ENCODE data around the gene ATP1A3.
"Not testable (repeated sequence)": the region's sequence is repeated elsewhere in the genome, so short reads cannot be mapped to it uniquely, and the experiment has no call there.

ATP1A3 gene

DNA sequence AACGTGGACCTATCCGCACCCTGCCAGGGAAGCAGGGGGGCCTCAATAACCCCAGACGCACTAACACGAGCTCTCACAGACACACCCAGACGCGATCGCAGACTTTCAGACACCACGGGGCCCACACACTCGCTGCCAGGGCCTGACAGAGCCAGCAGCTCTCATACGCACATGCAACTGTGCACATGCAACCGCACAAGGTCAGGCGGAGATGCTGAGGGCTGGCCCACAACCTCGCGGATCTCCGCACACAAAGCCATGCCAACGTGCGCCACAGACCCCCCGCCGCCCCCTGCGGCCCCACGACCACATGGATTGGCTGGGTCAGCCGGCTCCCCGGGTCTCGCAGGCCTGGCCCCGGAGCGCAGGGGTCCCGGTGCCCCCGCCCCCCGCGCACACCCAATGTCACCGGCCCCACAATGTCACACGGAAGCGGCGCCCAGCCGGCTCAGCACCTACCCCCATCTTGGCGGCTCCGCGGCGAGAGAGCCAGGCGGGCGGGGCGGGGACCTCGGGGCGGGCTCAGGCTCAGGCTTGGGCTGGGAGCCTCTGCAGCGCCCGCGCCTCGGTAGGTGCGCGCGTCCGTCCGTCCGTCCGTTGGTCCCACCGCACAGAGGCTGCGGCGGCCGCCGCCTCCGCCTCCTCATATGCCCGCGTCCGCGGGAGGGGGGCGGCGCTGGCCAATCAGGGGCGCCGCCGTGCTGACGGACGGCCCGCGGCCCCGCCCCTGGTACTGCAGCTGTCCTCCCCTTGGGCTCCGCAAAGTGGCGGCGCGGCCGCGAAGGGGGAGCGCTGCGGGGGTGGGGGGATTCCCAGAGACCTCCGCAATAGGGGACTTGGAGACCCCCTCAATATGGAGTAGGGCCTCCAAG is at the start of gene ATP1A3:
Gene ATP1A3 (minus strand): TSS at position 619 of the 872 bp plus-strand sequence. CDS start 154 bp downstream, at position 465.
- peak in 1 of 2 donors; percentile 32 for DNase-seq (ENCODE audit: low read depth in 2 of 2)

GRCh38 chr19:42042455-42043170 is 48.6 kb upstream of the ATP1A3 start:
- no peak for DNase-seq (ENCODE audit: low read depth in 2 of 2)

- not testable (repeated sequence) for DNase-seq (ENCODE audit: low read depth in 2 of 2)
These were observed 46.5 kb upstream of the ATP1A3 start for GRCh38 chr19:42040491-42040890.

GRCh38 chr19:42040031-42040430 is 46.0 kb upstream of the ATP1A3 start:
- DNase-seq (ENCODE audit: low read depth in 2 of 2), result no peak

DNA sequence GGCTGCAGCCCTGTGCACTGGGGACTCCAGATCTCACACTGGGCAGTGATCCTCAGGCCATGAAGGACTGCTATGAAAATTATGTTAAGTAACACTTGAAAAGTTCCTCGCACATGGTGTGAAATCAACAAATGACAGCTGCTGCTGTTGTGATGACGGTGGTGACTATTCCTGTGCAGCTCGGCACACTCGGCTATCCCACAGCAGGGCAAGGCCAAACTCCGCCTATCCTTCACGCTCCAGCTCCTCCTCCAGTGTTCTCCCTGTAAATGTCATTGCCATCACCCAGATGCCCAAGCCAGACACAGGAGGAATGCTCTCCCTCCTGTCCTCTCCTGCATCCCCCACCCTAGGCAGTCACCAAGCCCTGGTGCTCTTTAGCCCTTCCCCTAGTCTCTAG is 44.6 kb upstream of the ATP1A3 start:
- no peak for DNase-seq (ENCODE audit: low read depth in 2 of 2)

DNA sequence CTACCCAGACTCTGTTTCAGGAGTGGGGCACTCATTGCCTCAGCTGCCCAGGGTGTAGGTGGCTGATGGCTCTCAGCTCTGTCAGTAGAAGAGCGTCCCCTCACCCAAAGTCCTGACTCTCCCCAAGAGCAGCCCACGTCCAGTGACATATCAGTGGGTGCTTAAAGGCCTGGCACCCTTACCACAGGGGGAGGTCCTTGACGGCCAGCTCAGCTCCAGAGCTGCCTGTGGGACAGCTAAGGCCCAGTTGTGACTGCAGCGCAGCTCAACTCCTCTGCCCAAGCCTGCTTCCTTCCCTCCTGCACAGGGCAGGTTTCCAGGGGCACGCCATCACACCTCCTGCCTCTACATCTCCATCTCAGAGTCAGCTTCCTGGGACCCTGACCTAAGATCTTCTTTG is 43.6 kb upstream of the ATP1A3 start:
- no peak for DNase-seq (ENCODE audit: low read depth in 2 of 2)

DNA sequence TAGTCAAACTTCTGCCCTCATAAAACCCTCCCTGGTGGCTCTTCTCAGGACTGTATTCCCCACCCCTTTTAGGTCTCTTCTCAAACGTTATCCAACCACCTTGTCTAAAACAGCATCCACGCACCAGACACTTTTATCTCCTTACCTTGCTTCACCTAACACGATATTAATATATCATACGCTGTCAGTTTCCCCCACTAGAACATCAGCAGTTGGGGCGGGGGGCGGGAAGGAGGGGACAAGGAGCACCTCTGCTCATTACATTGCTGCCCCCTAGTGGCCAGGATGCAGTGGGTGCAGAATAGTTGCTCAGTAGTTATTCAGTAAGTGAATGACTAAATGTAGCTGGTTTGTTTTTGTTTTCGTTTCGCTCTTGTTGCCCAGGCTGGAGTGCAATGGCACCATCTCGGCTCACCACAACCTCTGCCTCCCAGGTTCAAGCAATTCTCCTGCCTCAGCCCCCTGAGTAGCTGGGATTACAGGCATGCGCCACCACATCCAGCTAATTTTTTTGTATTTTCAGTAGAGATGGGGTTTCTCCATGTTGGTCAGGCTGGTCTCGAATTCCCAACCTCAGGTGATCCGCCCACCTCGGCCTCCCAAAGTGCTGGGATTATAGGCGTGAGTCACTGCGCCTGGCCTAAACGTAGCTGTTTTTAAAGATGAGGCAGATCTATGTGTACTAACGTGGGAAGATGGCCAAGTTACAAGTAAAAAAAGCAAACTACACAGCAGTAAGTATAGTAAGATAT is 40.8 kb upstream of the ATP1A3 start:
- peak; percentile 41 to 43 for DNase-seq (ENCODE audit: low read depth in 2 of 2)

GRCh38 chr19:42033413-42033812 is 39.4 kb upstream of the ATP1A3 start:
- no peak for DNase-seq (ENCODE audit: low read depth in 2 of 2)

GRCh38 chr19:42032431-42032830 is 38.4 kb upstream of the ATP1A3 start:
- no peak for DNase-seq (ENCODE audit: low read depth in 2 of 2)

DNA sequence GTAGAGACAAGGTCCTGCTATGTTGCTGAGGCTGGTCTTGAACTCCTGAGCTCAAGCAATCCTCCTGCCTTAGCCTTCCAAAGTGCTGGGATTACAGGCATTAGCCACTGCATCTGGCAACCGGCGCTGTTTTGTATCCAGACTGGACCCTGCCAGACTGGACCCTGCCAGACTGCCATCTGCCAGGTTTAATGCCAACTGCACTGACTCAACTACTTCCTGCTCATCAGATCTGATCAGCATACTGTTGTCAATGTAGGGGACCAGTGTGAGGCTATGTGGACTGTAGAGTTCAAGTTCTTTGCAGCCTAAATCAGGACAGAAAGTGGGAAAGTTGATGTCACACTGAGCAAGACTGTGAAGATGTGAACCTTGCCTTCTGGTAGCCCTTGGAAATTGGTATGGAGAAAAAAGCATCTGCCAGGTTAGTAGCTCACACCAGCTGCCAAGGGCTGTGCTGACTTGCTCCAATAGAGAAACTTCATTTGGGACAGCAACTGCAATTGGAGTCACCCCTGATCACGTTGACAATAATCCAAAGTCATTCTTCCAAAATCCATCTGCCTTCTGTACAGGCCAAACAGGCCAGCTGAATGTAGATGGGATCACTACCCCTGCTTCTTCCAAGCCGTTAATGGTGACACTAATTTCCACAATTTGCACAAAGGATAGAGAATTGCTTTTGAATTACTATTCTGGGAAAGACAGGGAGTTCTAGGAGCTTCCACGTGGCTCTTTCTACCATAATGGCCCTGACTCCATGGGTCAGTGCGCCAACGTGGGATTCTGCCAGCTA is 36.8 kb upstream of the ATP1A3 start:
- no peak for DNase-seq (ENCODE audit: low read depth in 2 of 2)

GRCh38 chr19:42028304-42029216 is 34.5 kb upstream of the ATP1A3 start:
- no peak for DNase-seq (ENCODE audit: low read depth in 2 of 2)

DNA sequence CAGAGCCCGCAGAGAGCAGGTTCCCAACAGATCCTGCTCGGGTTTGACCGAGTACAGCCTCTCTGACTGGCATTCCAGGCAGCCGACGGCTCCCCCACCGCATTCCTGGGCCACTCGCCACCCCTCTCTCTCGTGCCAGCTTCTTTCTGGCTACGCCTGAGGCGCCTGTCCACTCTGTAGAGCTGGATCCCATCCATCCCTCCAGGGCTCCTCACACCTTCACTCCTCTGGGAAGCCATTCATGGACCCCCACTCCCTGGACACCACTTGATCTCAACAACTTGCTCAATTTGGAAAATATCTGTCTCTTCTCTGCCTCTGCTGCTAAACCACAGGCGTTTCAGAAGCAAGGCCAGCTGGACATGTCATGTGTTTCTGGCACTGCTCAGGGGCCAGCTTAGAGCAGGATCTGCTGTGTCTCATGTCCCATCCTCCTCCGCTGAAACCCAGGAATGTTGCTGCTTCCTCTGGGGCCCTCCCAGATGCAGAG is 30.6 kb upstream of the ATP1A3 start:
- DNase-seq (ENCODE audit: low read depth in 2 of 2), result no peak

GRCh38 chr19:42023943-42024260 is 29.9 kb upstream of the ATP1A3 start:
- no peak for DNase-seq (ENCODE audit: low read depth in 2 of 2)

- DNase-seq (ENCODE audit: low read depth in 2 of 2), result no peak
These were observed 29.3 kb upstream of the ATP1A3 start for GRCh38 chr19:42023121-42023942.

- DNase-seq (ENCODE audit: low read depth in 2 of 2), result no peak
These were observed 28.6 kb upstream of the ATP1A3 start for GRCh38 chr19:42022616-42023015.

GRCh38 chr19:42021185-42021584 is 27.2 kb upstream of the ATP1A3 start:
- no peak for DNase-seq (ENCODE audit: low read depth in 2 of 2)

GRCh38 chr19:42018503-42019193 is 24.6 kb upstream of the ATP1A3 start:
- DNase-seq (ENCODE audit: low read depth in 2 of 2), result no peak

DNA sequence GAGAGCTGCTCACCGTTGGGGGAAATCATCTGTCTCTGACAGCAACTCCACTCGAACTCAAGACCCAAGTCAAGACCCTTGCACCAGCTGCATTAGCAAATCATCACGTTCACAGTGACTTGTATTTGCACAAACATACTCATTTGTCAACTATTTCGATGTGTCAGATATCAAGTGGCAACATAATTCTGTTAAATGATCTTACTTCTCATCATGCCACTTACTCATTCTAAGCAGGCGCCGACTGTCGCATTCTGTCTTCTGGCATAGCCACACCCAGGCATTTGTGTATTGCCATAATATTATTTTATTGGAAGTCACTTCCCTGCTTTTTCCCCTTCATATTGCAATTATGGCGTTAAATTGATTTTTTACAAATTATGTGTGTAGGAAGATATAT is 23.0 kb upstream of the ATP1A3 start:
- no peak for DNase-seq (ENCODE audit: low read depth in 2 of 2)

DNA sequence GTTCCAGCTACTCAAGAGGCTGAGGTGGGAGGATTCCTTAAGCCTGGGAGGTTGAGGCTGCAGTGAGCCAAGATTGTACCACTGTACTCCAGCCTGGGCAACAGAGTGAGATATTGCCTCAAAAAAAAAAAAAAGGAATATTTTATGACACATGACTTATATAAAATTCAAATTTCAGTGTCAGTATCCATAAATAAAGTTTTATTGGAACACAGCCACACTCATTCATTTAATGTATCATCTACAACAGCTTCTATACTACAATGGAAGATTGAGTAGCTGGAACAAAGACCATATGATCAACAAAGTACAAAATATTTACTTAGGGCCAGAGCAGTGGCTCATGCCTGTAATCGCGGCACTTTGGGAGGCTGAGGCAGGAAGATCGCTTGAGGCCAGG is 18.7 kb upstream of the ATP1A3 start:
- not testable (repeated sequence) for DNase-seq (ENCODE audit: low read depth in 2 of 2)

All from stimulated activated CD4-positive, alpha-beta T cell treated with anti-CD3 and anti-CD28 coated beads, Interleukin-1b, Interleukin-23, amount 100 ng/mL, for 1 hour (primary cell).